ENCODE measurements around the gene LSG1. TPM values are rescaled to one million over a fixed set of nuclear protein-coding genes. Genes with fewer than 3 reads are reported as not detected.

The LSG1 gene
- total and polyA plus RNA-seq, 9 of the 15 experiments (the other 6 are each of a cell fraction or from before 2014, with no cell fraction given): 14.9 to 73.7 (median 46.7) TPM

DNA sequence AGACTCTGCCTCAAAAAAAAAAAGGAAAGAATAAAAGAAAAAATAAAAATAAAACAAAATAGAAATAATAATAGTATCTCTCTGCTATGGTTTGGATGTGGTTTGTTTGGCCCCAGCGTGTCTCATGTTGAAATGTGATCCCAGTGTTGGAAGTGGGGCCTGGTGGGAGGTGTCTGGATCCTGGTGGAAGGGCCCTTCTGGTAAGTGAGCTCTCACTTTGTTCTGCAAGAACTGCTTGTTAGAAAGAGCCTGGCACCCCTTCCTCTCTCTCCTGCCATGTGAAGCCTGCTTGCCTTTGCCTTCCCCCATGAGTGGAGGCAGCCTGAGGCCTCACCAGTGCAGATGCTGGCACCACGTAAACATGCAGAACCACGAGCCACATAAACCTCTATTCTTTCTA, 65.0 kb downstream of the LSG1 start:
- H3K9me3 ChIP-seq (replicated peaks; ENCODE audit: control insufficient read depth, insufficient read depth, low read depth, low read length): no peaks in the 10 kb centered on the region
- no peak overlapping the region for H3K4me3 ChIP-seq
- H3K79me2 ChIP-seq (ENCODE audit: control insufficient read depth, insufficient read depth, low read length): no peaks in the 10 kb centered on the region
- no peak for DNase-seq (ENCODE audit: extremely low read depth in 1 of 4, low spot score in 3 of 4)
- POLR2A ChIA-PET: no interaction called here
- TF ChIP-seq STAT5B (CRISPR knock-in tag; IDR thresholded peaks at IDR 0.05): no peak
- TF ChIP-seq, protein P1, sequence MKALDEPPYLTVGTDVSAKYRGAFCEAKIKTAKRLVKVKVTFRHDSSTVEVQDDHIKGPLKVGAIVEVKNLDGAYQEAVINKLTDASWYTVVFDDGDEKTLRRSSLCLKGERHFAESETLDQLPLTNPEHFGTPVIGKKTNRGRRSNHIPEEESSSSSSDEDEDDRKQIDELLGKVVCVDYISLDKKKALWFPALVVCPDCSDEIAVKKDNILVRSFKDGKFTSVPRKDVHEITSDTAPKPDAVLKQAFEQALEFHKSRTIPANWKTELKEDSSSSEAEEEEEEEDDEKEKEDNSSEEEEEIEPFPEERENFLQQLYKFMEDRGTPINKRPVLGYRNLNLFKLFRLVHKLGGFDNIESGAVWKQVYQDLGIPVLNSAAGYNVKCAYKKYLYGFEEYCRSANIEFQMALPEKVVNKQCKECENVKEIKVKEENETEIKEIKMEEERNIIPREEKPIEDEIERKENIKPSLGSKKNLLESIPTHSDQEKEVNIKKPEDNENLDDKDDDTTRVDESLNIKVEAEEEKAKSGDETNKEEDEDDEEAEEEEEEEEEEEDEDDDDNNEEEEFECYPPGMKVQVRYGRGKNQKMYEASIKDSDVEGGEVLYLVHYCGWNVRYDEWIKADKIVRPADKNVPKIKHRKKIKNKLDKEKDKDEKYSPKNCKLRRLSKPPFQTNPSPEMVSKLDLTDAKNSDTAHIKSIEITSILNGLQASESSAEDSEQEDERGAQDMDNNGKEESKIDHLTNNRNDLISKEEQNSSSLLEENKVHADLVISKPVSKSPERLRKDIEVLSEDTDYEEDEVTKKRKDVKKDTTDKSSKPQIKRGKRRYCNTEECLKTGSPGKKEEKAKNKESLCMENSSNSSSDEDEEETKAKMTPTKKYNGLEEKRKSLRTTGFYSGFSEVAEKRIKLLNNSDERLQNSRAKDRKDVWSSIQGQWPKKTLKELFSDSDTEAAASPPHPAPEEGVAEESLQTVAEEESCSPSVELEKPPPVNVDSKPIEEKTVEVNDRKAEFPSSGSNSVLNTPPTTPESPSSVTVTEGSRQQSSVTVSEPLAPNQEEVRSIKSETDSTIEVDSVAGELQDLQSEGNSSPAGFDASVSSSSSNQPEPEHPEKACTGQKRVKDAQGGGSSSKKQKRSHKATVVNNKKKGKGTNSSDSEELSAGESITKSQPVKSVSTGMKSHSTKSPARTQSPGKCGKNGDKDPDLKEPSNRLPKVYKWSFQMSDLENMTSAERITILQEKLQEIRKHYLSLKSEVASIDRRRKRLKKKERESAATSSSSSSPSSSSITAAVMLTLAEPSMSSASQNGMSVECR (CRISPR knock-in tag; IDR thresholded peaks at IDR 0.05): no peak
- TF ChIP-seq RBM34 (IDR thresholded peaks at IDR 0.05; ENCODE audit: borderline replicate concordance, insufficient read depth, low read length): no peak
- no peak for TF ChIP-seq NCOR1 (IDR thresholded peaks at IDR 0.05)
- no peak for TF ChIP-seq PTBP1 (IDR thresholded peaks at IDR 0.05; ENCODE audit: low read depth, low read length)
- no peak for TF ChIP-seq ARHGAP35 (IDR thresholded peaks at IDR 0.05; ENCODE audit: partially characterized antibody)
- intact Hi-C loops (cut with micrococcal nuclease) (no loop called here), in situ Hi-C loops (cut with MboI) (no loop called here)
- ATAC-seq: no peak
- no peak overlapping the region for H3K9ac ChIP-seq (ENCODE audit: insufficient read depth in 1 of 2, low read depth in 2 of 2, low read length in 2 of 2)
- no peaks in the 10 kb centered on the region for H4K20me1 ChIP-seq (replicated peaks; ENCODE audit: control insufficient read depth, insufficient read depth, low read length)
- no peaks in the 10 kb centered on the region for H3K4me1 ChIP-seq (replicated peaks in 1 of 2; ENCODE audit: control insufficient read depth in 2 of 2, insufficient read depth in 2 of 2, low read length in 2 of 2)
- FAIRE-seq: no peak
- H3K36me3 ChIP-seq (ENCODE audit: control insufficient read depth, insufficient read depth, low read length): peaks cover 8% of the 10 kb centered on the region; the same call in 1 of the 3 replicates
- CTCF ChIA-PET (ENCODE audit: low intra/inter-chr PET ratio): no interaction called here
- H3K9me1 ChIP-seq (ENCODE audit: control insufficient read depth, insufficient read depth, low read length): no peaks in the 10 kb centered on the region
- no peak overlapping the region for H3K4me2 ChIP-seq (ENCODE audit: insufficient read depth, low read length)
- WGBS (ENCODE audit: insufficient coverage, low coverage, missing lambda C conversion rate): 83% methylated on average over 3 of the region's 3 CpGs
- BruUV-seq (replicated peaks): no TSS peak
- H2AFZ ChIP-seq (ENCODE audit: low read depth, low read length): no peak overlapping the region
- H3K27me3 ChIP-seq (ENCODE audit: control insufficient read depth in 2 of 2, insufficient read depth in 2 of 2, low read length in 2 of 2): no peaks in the 10 kb centered on the region
- no peak overlapping the region for H3K27ac ChIP-seq (ENCODE audit: extremely low read depth, low read depth, low read length)

Measured in K562 (cell line).